ENCODE results near the gene DNAJB5. TPM values are rescaled to one million over a fixed set of nuclear protein-coding genes. Genes with fewer than 3 reads are reported as not detected.

Gene DNAJB5
- total RNA-seq, 4 donors from 2014 or later: 11.8 to 18.7 (median 16.5) TPM

- H3K4me1 ChIP-seq: peaks cover 13 to 52% of the 10 kb centered on the region in 2 donors
- TF ChIP-seq POLR2A (IDR thresholded peaks at IDR 0.05): no peak
- TF ChIP-seq CTCF (IDR thresholded peaks at IDR 0.05): no peak
- peaks cover 0 to 12% of the 10 kb centered on the region in 2 donors for H3K36me3 ChIP-seq
- no peak for DNase-seq
- WGBS, 2 donors: 52 to 56% methylated on average over 3 of the region's 3 CpGs
- no peak overlapping the region for H3K4me3 ChIP-seq (replicated peaks in 1 of 3)
- H3K27me3 ChIP-seq: no peaks in the 10 kb centered on the region
- no peak overlapping the region for H3K27ac ChIP-seq
- intact Hi-C loops (cut with DNase I): no loop called here
- no peaks in the 10 kb centered on the region for H3K9me3 ChIP-seq
Observed at GRCh38 chr9:34995670-34996060, 6.1 kb downstream of the DNAJB5 start.

- H3K4me1 ChIP-seq: peaks cover 7 to 46% of the 10 kb centered on the region in 2 donors
- intact Hi-C loops (cut with DNase I): no loop called here
- peaks cover 0 to 12% of the 10 kb centered on the region in 2 donors for H3K36me3 ChIP-seq
- H3K9me3 ChIP-seq: no peaks in the 10 kb centered on the region
- H3K4me3 ChIP-seq (replicated peaks in 1 of 3): no peak overlapping the region
- DNase-seq: no peak
- TF ChIP-seq CTCF (IDR thresholded peaks at IDR 0.05) (no peak), POLR2A (IDR thresholded peaks at IDR 0.05) (no peak)
- 94 to 97% methylated on average over 22 to 23 of the region's 26 CpGs for WGBS, 2 donors
- no peaks in the 10 kb centered on the region for H3K27me3 ChIP-seq
- no peak overlapping the region for H3K27ac ChIP-seq
Observed at GRCh38 chr9:34996181-34996904, 6.8 kb downstream of the DNAJB5 start.

GRCh38 chr9:34996905-34997279, 7.3 kb downstream of the DNAJB5 start:
- TF ChIP-seq CTCF (IDR thresholded peaks at IDR 0.05): no peak
- no peak for TF ChIP-seq POLR2A (IDR thresholded peaks at IDR 0.05)
- Histone ChIP-seq H3K27ac (no peak overlapping the region), H3K4me1 (peaks cover 7 to 46% of the 10 kb centered on the region in 2 donors), H3K4me3 (replicated peaks in 1 of 3) (no peak overlapping the region), H3K27me3 (no peaks in the 10 kb centered on the region), H3K9me3 (no peaks in the 10 kb centered on the region), H3K36me3 (peaks cover 0 to 12% of the 10 kb centered on the region in 2 donors)
- intact Hi-C loops (cut with DNase I): no loop called here
- no peak for DNase-seq
- 84 to 86% methylated on average over 10 of the region's 10 CpGs for WGBS, 2 donors

GRCh38 chr9:34997379-34997781, 7.8 kb downstream of the DNAJB5 start:
- Histone ChIP-seq H3K36me3 (peaks cover 0 to 12% of the 10 kb centered on the region in 2 donors), H3K4me1 (peaks cover 4 to 41% of the 10 kb centered on the region in 2 donors)
- intact Hi-C loops (cut with DNase I): no loop called here

More at GRCh38 chr9:34997379-34997781, 7.8 kb downstream of the DNAJB5 start:
- H3K9me3 ChIP-seq: no peaks in the 10 kb centered on the region
- no peak for TF ChIP-seq CTCF (IDR thresholded peaks at IDR 0.05)
- no peak for TF ChIP-seq POLR2A (IDR thresholded peaks at IDR 0.05)
- no peak for DNase-seq
- H3K27me3 ChIP-seq: no peaks in the 10 kb centered on the region
- H3K4me3 ChIP-seq (replicated peaks in 1 of 3): no peak overlapping the region
- no peak overlapping the region for H3K27ac ChIP-seq
